ENCODE results near the gene RFX4.
"Not testable (repeated sequence)": the region's sequence is repeated elsewhere in the genome, so short reads cannot be mapped to it uniquely, and the experiment has no call there.

RFX4 gene

DNA sequence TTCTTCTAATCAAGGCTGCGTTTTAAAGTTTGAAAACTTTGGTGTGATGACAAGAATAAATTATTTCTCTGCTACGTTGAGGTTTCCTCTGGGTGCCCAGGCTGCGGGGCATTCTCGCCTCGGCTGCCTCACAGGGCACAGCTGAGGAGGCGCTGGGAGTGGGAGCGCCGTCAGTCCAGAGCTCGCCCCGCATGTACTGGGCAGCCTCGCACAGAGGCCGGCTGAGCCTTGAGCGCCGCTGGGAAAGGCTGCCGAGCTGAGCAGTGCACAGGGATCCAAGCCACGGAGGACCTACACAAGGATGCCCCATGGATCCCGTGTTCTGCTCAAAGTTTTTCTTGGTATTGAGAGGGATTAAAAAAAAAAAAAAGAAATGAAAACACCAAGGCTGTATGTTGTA lies 11.6 kb downstream of the RFX4 start:
- DNase-seq (ENCODE audit: low read depth) = no peak

DNA sequence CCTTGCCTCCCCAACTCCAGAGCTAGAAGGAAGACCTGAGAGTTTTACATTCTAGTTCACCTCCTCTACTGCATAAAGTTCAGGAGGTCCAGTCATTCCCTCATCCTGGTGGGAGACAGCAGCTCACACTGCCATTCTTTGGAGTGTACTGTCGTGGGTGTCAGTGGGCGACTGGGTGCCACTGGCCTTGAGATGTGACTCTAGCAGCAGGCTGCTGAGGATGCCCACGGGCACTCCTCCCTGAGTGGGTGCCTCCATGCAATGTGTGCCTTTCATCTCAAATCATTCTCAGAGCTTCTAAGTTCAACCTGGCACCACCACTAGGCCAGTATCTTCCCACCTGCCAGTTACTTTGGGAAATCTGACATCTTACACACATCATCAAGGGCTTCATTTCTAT lies 12.5 kb downstream of the RFX4 start:
- no peak for DNase-seq (ENCODE audit: low read depth)

DNA sequence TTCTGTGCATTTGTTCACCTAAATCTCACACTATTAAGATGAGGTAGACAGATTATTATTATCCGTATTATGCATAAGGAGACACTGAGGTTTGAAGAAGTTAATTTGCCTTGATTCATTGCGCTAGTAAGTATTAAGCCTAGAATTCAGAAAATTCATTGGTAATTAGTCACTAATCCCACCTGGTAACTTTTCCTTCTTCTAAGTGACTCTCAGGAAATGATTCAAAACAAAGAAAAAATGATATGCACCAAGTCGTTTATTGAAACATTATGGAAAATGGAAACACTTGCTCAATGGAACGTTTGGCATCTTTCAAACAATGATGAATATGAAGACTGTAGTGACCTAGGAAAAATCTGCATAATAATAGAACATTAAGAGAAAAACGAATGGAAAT lies 15.2 kb downstream of the RFX4 start:
- no peak for DNase-seq (ENCODE audit: low read depth)

DNA sequence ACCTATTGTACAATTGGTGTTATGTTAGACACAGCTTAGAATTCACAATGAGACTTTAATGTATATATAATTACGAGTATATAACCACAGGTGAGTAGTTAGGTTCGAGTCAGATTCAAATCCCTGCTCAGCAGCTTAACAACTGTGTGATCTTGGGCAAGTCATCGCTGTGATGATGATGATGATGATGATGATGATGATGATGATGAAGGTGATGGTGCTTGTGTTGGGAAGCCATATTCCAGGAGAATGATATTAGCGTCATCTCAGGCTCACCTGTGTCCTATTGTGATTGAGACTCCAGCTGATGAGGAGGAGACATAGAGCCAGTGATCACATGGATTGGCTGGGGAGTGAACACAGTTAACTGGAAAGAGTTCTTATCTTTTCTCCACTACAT lies 16.5 kb downstream of the RFX4 start:
- DNase-seq (ENCODE audit: low read depth) = no peak

DNA sequence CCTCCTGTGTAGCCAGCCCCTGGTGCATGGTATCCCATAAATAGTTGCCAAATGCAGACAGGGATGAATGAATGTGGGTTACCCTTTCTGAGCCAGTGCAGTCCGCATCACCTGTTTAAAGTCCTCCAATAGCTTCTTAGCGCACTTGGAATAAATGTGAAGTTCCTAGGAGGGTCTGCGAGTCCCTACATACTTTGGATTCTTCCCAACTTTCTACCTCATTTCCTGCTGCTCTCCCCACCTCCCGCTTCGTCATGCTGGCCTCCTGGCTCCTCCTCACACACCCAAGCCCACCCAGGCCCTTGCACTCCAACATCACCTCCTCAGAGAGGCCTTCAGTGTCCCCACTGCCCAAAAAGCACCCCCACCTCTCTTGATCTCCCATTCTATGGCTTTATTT lies 17.7 kb downstream of the RFX4 start:
- no peak for DNase-seq (ENCODE audit: low read depth)

DNA sequence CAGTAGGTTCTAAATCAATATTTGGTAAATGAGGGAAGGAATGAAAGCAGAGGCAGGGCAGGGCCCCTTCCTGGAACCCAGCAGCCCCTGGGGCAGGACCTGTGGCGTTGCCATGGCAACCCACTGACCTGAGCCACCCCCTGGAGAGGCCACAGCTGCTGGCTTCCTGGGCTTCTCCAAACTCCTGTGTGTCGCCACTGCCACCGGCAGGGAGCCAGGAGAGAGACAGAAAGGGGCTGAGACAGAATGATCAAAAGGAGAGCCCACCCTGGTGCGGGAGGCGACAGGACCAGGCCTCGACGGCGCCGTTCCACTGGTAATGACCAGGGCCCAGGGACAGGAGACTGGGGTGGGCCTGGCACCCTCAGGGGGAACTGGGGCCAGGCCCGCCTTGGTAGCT lies 18.2 kb downstream of the RFX4 start:
- no peak for DNase-seq (ENCODE audit: low read depth)

DNA sequence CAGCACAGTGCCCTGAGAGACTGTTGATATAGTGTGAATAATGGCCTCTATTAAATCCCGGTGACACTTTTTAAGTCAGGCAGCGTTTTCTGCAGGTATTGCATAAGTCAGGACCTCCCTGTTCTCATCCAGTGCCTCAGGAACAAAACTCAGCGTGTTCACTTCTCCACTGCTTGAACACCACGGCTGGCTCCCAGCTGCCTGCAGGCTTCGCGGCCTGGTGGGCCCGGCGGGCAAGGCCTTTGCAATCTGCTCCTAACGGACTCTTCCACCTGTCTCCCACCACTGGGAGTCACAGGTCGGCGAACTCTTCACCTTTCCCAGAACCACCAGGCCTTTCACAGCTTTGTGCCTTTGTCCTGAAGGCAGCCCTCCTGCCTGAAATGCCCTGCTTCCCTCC lies 18.7 kb downstream of the RFX4 start:
- DNase-seq (ENCODE audit: low read depth) = no peak

DNA sequence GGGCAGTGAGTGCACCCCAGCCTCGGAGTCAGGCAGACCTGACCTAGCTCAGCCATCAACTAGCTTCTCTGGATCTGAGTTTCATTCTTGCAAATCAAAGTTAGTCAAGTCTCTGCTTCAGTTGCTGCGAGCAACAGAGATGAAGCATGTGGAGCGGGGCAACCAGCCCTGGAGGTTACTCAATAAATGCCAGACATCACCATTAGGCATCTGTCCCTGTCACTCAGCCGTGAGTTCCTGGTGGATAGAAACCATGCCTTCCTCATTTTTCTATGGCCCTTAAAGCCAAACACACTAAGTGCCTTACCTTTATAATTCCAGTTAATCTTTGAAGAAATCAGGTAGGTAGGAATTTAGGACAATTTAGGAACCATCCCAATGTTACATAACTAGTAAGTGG lies 19.3 kb downstream of the RFX4 start:
- DNase-seq (ENCODE audit: low read depth) = no peak

DNA sequence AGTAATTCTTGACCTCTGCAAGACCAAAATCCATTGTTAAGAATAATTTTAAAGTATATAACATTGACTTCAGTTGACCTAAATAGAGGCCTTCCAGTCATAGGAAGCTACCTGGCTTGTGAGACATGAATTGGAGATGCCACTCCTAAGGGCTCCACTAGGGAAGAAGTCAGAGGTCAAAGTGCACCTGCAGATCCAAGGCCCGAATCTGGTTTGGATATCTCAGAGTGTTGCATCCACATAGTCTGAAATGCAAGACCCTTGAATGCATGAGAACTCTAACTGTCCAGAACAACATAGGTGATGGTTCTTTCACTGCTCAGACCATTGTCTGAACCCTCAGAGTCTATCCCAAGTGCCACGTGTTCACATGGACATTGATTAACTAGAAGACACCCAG lies 22.4 kb downstream of the RFX4 start:
- no peak for DNase-seq (ENCODE audit: low read depth)

DNA sequence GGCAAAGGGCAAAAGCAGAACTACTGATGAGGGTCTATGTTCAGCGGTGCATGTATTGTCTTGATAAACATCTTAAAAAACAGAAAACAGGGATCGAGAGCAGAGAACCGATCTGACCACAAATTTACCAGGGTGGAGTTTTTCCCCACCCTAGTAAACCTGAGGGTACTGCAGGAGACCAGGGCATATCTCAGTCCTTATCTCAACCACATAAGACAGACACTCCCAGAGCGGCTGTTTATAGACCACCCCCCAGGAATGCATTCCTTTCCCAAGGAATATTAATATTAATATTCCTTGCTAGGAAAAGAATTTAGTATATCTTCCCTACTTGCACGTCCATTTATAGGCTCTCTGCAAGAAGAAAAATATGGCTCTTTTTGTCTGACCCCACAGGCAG lies 37.8 kb downstream of the RFX4 start:
- DNase-seq (ENCODE audit: low read depth) = not testable (repeated sequence)

DNA sequence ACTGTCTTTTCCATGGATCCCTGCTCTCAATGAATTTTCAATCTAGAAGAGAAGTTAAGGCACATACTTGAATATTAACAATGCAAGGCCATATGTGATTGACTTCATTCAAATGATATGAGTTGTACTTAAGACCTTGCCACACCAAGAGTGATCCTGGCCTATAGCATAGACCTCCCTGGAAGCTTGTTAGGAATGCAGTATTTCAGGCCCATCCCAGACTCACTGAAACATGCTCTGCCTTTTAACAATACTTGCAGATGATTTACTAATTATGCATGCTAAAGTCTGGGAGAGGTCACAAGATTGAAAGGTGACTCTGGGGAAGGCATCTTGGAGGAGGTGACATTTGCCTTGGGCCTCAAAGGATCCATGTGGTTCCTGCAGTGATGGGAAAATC lies 43.2 kb downstream of the RFX4 start:
- DNase-seq (ENCODE audit: low read depth) = no peak

DNA sequence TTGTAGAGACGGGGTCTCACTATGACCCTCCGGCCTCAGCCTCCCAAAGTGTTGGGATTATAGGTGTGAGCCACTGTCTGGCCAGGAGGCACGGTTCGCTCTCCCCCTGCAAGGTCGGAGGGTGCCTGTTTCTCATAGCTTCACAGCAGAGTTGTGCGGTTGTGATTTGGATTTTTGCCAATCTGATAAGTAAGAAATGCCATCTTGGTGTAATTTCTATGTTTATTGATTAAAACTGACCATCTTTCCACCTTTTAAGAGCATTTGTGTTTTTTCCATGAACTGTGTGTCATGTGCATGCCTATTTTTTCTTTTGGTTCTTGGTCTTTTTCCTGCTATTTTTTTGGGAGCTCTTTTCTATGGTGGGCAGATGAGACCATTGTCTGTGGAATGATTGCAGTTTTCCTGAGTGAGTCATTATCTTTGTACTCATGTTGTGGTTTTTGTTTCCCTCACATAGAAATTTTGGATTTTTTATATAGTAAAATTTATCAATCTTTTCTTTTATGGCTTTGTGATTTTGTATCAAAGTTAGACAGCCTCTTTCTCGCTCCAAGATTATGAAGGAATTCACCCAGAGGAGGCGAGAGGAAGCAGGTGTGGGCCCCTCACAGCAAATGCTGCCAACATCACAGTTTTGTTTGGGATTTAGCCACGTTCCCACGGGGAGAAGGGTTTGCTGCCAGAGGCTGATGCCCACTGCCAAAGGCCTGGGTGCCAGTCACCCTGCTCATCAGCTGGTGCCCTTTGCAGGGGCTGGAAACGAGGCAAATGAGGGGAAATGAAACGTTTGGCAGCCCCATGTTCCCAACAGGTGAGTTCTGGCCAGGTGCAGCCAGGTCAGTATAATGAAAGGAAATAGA lies 47.2 kb downstream of the RFX4 start:
- no peak for DNase-seq (ENCODE audit: low read depth)

DNA sequence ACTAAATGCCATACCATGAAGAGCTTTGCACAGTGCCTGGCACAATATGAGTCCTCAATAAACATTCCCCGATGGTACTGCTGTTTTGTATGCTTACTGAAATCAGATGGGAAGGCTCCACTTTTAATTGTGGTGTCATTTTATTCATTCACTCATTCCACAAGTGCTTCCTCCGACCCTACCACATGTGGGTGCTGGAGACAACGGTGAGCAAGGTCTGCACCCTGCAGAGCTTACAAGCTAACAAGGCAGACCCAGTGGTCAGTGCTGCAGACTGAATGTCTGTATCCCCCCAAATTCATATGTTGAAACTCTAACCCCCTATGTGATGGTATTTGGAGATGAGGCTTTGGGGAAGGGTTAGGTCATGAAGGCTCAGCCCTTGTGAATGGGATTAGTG lies 48.3 kb downstream of the RFX4 start:
- DNase-seq (ENCODE audit: low read depth) = no peak

DNA sequence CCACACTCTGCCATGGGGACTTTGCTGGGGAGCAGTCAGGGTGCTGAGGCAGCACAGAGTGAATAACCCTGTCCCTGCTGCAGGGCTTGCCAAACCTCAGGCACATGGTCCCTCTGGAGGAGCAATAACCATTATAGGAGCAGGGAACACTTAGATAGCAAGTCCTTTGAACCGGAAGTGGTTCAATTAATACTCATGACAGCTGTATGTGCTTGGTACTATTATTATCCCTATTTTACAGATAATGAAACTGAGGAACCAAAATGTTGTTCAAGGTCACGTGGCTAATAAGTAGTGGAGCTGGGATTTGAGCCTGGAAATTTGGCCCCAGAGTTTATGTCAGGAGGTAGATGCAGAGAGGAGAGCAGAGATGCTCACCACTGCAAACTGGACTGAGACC lies 49.0 kb downstream of the RFX4 start:
- DNase-seq (ENCODE audit: low read depth) = no peak

DNA sequence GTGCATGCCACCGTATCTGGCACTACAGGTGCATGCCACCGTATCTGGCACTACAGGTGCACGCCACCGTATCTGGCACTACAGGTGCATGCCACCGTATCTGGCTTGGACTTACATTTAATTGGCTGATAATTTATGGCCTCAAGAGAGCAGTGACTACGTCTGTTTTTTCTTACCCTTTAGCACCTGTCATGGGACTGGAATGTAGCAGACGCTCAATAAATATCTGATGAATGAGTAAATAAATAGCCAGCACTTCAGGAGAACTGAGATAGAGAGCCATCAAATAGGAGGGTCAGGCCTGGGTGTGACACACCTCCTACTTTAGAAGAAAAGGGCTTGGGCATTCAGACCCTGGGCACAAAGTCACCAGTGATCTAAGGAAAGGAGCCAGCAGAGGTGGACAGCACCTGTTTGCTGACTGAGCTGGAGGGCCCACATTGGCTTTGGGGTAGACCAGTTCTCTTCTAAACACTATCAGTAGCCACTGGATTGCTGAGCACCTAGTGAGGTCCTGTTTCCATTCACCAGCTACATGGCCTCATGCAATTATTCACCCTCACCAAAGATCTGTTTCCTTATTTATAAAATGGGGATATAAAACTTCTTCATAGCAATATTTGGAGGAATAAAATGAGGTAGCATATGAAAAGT lies 50.1 kb downstream of the RFX4 start:
- no peak for DNase-seq (ENCODE audit: low read depth)

DNA sequence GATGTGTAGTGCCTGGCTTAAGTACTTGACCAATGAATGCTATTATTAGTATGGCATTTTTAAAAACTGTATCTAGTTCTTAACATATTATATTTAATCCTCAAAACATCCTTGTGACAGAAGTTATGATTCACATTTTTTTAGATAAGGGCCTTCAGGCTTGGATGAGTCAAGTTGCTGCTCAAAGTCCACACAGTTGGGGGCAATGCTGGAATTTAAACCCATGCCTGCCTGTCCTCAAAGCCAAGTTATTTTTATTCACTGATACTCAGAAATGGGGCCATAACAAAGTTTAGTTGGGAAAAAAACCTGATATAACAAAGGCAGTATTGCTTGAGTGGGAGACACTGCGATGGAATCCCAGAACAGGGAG lies 50.6 kb downstream of the RFX4 start:
- no peak for DNase-seq (ENCODE audit: low read depth)

DNA sequence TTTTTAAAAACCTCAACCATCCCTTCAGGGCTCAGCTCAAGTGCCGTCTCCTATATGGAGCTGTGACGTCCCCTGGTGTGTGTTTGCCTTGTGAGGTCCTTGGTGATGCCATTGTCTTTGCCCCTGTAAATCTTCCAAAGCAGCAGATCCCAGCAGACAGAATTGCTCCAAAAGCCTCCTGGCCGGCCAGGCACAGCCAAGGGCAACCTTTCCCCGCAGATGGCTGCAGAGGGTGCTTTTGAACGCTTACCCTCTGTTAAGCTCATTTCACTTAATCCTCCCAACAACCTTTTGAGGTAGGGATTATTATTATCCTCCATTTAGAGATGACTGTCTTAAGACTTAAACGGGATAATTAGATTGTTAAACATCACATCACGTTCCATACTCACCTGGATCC lies 51.4 kb downstream of the RFX4 start:
- DNase-seq (ENCODE audit: low read depth) = no peak

DNA sequence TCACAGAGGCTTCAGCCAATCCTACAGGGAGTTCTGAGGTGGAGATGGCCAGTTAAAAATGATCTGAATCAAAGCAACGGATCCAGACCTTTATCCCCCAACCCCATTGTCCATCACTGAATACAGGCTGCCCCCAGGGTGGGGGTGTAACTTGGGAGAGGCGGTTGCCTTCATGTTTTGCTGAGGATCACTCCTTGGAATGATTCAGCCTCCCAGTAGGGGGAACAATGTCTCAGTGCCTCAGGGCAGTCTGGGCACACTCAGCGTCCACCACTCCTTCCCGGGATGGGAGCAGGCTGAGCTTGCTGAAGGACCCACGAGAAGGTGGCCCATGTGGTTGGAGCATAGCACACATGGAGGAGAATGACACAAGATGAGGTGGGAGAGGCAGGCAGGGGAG lies 60.2 kb downstream of the RFX4 start:
- DNase-seq (ENCODE audit: low read depth) = no peak

DNA sequence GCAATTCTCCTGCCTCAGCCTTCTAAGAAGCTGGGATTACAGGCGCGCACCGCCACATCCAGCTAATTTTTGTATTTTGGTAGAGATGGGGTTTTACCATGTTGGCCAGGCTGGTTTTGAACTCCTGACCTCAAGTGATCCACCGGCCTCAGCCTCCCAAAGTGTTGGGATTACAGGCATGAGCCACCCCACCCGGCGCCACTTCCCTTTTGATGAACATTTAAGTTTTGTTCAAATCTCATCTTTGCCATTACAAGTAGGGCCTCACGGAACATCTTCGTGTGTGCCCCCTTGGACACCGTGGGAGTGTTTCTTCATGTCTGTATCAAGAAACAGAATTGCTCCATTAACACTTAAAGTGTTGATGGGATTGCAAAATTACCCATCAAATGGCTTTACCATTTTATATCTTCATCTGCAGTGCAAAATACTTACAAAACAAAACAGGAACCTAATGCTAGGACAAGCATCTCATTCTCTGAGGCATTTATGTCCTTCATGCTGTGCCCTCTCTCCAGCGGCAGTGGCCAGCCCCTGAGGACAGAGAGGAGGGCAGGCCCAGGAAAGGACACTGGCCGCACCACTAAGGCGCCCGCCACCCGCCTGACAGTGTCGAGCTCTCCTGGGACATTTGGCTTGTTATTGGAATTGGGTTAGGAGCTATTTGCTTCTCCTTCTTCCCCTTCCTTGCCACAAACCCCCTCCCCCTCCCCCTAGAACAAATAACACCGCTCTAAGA lies 61.7 kb downstream of the RFX4 start:
- no peak for DNase-seq (ENCODE audit: low read depth)

DNA sequence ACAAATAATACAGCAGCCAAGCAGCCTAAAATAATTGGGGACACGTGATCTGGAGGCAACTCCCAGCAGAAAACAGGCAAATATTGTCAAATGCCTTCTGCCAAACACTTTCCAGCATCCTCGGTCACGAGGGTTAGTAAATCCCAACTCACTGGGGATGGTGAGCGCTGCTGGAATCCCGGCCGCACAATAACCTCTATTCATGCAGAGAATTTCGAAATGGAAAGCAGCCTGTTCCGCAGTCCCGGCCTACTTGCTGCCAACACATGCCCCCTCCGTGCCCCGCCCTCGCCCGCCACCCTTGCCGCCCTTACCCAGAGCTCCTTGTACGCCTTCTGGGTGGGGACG lies 62.2 kb downstream of the RFX4 start:
- no peak for DNase-seq (ENCODE audit: low read depth)

DNA sequence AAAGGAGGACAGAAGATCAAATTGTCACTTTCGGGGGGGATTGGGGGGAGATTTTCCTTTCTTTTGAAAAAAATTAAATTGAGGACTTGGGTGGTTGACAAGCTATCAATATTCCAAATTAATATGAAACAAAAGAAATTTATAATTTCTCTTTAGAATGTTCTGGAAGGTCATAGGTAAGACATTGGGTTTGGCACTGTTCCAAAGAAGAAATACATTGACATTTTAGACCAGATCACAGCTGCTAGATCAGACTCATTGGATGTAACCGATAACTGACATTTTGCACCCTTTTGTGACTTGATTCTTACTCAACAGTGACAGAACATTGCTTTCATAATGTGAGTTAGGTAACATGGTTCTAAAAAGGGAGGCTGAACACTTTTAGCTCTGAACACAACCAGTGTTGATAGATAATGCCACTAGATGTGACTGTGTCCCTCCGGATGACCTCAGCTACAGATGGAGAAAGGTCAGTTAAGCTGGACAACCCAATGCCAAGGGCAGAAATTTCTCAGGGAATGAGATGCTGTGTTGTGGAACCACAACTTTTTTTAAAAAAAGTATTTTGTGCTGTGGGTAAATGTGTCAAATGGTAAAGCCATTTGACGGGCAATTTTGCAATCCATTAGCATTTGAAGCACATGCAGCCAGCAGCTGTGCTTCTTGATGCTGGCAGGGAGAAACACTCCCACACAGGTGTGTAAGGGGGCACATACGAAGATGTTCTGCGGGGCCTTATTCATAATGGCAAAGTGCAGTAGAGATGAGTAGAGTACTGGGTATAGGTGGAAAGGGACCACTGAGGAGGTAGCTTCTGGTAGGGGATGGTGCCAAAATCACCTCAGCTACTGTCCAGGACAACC lies 62.9 kb downstream of the RFX4 start:
- DNase-seq (ENCODE audit: low read depth) = no peak

DNA sequence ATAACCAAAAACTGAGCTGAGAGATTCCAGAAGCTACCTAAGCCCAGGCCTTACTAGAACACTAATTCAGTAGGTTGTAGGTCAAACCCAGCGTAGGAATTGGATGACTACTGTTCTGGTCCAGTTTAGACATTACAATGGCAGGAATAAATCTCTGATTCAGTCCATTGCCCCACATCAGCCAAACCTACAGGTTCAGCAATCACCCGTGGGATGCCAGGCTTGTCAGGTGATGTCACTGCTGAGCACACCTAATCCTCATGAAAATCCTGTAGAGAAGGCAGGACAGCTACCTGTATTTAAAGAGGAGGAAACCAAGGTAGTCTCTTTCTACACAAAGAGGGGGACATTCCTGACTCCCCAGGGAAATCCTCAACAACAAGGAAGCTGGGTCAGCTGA lies 63.7 kb downstream of the RFX4 start:
- no peak for DNase-seq (ENCODE audit: low read depth)
